OCI-LY7 (cell line): ENCODE measurements around the gene FHIT. TPM values are rescaled to one million over a fixed set of nuclear protein-coding genes. Genes with fewer than 3 reads are reported as not detected.

Source experiments
- BruUV-seq: library from RNA; stranded (reverse); fragments of 400-500 nt; replicated peaks from 2 replicates; lab custom pipeline; 2021; lab: Mats Ljungman, UMichigan
- CTCF ChIA-PET: fragments of 300-600 bp; sonication (Branson Sonifier 250); formaldehyde crosslinking; loops from one replicate; lab custom pipeline; 2022; ENCODE audit warnings: antibody characterized with exemption; ENCODE audit not compliant: unreplicated experiment; lab: Charles Lee
- POLR2A ChIA-PET: fragments of 300-600 bp; sonication (Branson Sonifier 250); formaldehyde crosslinking; loops from one replicate; lab custom pipeline; 2022; ENCODE audit warnings: antibody characterized with exemption; lab: Charles Lee
- DNase-seq: peaks from one replicate; pipeline ENCODE4 v3.0.0-alpha.2; 2015; ENCODE audit warnings: low spot score
- H2AFZ ChIP-seq: fragments of 200-600 bp; sonication (generic), shearing (Covaris generic); 2 replicates; pipeline ENCODE4 v1.6.1; 2014; ENCODE audit warnings: mild to moderate bottlenecking, antibody characterized with exemption, low read length, moderate library complexity
- H3K27ac ChIP-seq: fragments of 200-600 bp; sonication (generic); 2 replicates; pipeline ENCODE4 v1.5.1; 2014; ENCODE audit warnings: mixed run types, low read depth, mild to moderate bottlenecking, moderate library complexity, low read length, inconsistent platforms; ENCODE audit not compliant: poor library complexity, severe bottlenecking
- H3K36me3 ChIP-seq: fragments of 200-600 bp; sonication (generic); 2 replicates; pipeline ENCODE4 v1.6.1; 2014; ENCODE audit warnings: mild to moderate bottlenecking, antibody characterized with exemption, low read length, moderate library complexity, mixed read lengths; ENCODE audit not compliant: insufficient read depth
- H3K4me1 ChIP-seq: fragments of 200-600 bp; sonication (generic); 2 replicates; pipeline ENCODE4 v1.5.1; 2014; ENCODE audit warnings: mild to moderate bottlenecking, low read length; ENCODE audit not compliant: insufficient read depth, poor library complexity, severe bottlenecking
- H3K4me2 ChIP-seq: fragments of 200-600 bp; sonication (generic); 2 replicates; pipeline ENCODE4 v1.6.1; 2014; ENCODE audit warnings: mild to moderate bottlenecking, low read length
- H3K4me3 ChIP-seq: fragments of 200-600 bp; sonication (generic); 2 replicates; pipeline ENCODE4 v1.5.1; 2014; ENCODE audit warnings: mild to moderate bottlenecking, low read depth, low read length; ENCODE audit not compliant: poor library complexity, severe bottlenecking
- H3K79me2 ChIP-seq: fragments of 200-600 bp; sonication (generic); 2 replicates; pipeline ENCODE4 v1.6.1; 2016; ENCODE audit warnings: low read depth, mild to moderate bottlenecking, low read length, moderate library complexity, mixed read lengths; ENCODE audit not compliant: insufficient read depth
- H3K9me2 ChIP-seq: fragments of 200-600 bp; sonication (generic); 2 replicates; pipeline ENCODE4 v1.6.1; 2016; ENCODE audit warnings: mild to moderate bottlenecking, low read length, mixed read lengths; ENCODE audit not compliant: insufficient read depth
- H3K9me3 ChIP-seq: fragments of 200-600 bp; sonication (generic); 2 replicates; pipeline ENCODE4 v1.6.1; 2014; ENCODE audit warnings: mild to moderate bottlenecking, mixed run types, low read length, mixed read lengths
- H4K20me1 ChIP-seq: fragments of 200-600 bp; sonication (generic); 2 replicates; pipeline ENCODE4 v1.6.1; 2014; ENCODE audit warnings: mild to moderate bottlenecking, antibody characterized with exemption, low read length, moderate library complexity, mixed read lengths; ENCODE audit not compliant: insufficient read depth
- EZH2phosphoT487 ChIP-seq: fragments of 200-600 bp; sonication (generic); IDR thresholded peaks from 2 replicates; pipeline ENCODE4 v1.6.1; 2018; ENCODE audit warnings: low read depth, borderline replicate concordance, mild to moderate bottlenecking, mixed run types, antibody characterized with exemption, low read length, moderate library complexity, mixed read lengths
- intact Hi-C: fragments of 100-400 bp; cut with micrococcal nuclease; formaldehyde crosslinking; loops from one replicate; pipeline ENCODE4 v1.10.0; 2022; ENCODE audit not compliant: unreplicated experiment
- total RNA-seq, 2 experiments: library from RNA; depleted of rRNA in 1 of 2; stranded (reverse); fragments of >200 nt in 1 of 2; shearing (Covaris generic) in 1 of 2; gene quantifications; 2 replicates each; pipeline ENCODE4 v1.2.3, GENCODE V29; 2014 to 2022
- TF ChIP-seq, protein P1 (sequence below): fragments of 200-600 bp; sonication (generic); conservative IDR thresholded peaks from 2 replicates; pipeline ENCODE4 v1.5.1; 2014; ENCODE audit warnings: mild to moderate bottlenecking, antibody characterized with exemption, low read length, moderate library complexity, mixed read lengths

The FHIT gene
- total RNA-seq, 2 experiments from 2014 or later, result 5.0 to 10.9 TPM

DNA sequence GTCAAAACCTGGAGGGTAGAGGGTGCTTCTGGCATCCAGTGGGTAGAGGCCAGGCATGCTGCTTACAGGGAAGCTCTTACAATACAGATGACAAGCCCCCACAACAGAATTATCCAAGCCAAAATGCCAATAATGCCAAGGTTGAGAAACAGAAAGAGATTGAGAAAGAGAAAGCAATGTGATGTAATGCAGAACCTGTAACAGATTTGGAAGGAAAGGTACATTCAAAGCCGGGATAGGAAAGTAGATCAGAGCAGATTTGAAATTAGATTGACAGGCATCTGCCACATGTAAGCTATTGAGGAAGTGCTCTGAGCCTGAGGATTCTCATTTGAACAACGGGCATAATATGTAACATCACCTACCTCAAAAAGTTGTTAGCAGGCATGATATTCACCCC, 157.9 kb downstream of the FHIT start:
- BruUV-seq, result no TSS peak
- Histone ChIP-seq H3K9me3 (no peaks in the 10 kb centered on the region), H3K4me1 (no peaks in the 10 kb centered on the region), H3K9me2 (no peaks in the 10 kb centered on the region), H3K27ac (no peak overlapping the region), H3K4me3 (no peak overlapping the region), H3K79me2 (no peaks in the 10 kb centered on the region), H3K36me3 (no peaks in the 10 kb centered on the region), H3K4me2 (no peak overlapping the region), H4K20me1 (no peaks in the 10 kb centered on the region), H2AFZ (no peak overlapping the region)
- intact Hi-C loops, result no loop called here
- CTCF ChIA-PET, result no interaction called here
- DNase-seq, result no peak
- POLR2A ChIA-PET, result no interaction called here
- TF ChIP-seq, protein P1, sequence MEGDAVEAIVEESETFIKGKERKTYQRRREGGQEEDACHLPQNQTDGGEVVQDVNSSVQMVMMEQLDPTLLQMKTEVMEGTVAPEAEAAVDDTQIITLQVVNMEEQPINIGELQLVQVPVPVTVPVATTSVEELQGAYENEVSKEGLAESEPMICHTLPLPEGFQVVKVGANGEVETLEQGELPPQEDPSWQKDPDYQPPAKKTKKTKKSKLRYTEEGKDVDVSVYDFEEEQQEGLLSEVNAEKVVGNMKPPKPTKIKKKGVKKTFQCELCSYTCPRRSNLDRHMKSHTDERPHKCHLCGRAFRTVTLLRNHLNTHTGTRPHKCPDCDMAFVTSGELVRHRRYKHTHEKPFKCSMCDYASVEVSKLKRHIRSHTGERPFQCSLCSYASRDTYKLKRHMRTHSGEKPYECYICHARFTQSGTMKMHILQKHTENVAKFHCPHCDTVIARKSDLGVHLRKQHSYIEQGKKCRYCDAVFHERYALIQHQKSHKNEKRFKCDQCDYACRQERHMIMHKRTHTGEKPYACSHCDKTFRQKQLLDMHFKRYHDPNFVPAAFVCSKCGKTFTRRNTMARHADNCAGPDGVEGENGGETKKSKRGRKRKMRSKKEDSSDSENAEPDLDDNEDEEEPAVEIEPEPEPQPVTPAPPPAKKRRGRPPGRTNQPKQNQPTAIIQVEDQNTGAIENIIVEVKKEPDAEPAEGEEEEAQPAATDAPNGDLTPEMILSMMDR, result no peak
- no peak for TF ChIP-seq EZH2phosphoT487

DNA sequence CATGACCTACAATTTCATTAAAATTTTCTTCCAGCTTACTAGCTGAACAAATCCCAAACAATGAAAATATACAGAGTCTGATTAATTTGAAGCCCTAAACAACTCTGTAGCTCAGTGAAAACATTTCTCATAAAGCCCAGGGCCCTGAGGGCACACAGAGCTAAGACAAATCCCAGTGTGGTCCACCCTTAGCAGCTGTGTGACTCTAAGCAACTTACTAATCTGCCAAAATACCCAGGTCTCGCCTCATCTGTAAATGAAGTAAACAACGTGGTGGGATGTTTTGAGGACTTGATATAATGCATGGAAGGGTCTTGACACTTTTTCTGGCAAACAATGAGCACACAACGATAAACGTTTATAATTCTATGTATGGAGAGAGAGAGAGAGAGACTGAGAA, 158.4 kb downstream of the FHIT start:
- POLR2A ChIA-PET, result no interaction called here
- Histone ChIP-seq H3K27ac (no peak overlapping the region), H3K9me3 (no peaks in the 10 kb centered on the region), H4K20me1 (no peaks in the 10 kb centered on the region), H3K4me3 (no peak overlapping the region), H2AFZ (no peak overlapping the region), H3K79me2 (no peaks in the 10 kb centered on the region), H3K9me2 (no peaks in the 10 kb centered on the region), H3K4me1 (no peaks in the 10 kb centered on the region), H3K4me2 (no peak overlapping the region), H3K36me3 (no peaks in the 10 kb centered on the region)
- DNase-seq, result no peak
- no TSS peak for BruUV-seq
- CTCF ChIA-PET, result no interaction called here
- intact Hi-C loops, result no loop called here
- no peak for TF ChIP-seq EZH2phosphoT487
- TF ChIP-seq, protein P1, result no peak

DNA sequence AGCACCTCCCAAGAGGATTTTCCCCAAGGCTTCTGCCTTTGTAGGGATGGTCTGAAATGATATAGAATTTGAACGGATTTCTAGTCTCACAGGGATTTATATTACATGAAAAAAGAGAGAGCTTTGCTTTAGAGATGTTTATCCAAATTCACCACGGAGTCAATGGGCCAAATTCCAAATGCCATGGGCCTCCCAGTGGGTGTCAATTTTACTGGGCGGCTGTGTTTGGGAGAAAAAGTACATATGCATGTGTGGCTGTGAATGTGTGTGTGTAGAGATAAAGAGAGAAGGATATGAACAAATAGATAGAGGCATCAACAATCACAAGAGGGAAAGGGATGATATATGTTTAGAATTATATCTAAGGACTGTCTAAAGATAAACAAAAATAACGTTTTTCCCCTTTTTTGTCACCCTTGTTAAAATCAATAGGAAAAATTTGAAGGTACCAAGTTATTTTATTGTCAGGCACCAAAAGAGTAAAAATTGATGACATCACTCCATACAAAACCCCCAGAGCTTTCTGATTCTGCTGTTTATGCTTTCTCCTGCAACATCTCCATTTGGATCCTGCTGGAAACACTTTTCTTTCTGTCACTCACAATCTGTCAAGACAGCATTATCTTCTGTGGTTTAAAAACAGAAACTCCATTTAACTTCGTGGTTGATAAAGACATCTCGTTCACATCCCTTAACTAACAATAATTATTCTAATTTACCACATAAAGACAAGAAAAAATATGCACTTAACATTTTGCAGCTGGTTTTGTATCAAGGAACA, 160.7 kb downstream of the FHIT start:
- TF ChIP-seq, protein P1, result no peak
- no peak for TF ChIP-seq EZH2phosphoT487
- intact Hi-C loops, result no loop called here
- ChIA-PET POLR2A (no interaction called here), CTCF (no interaction called here)
- Histone ChIP-seq H3K4me1 (no peaks in the 10 kb centered on the region), H3K9me3 (no peaks in the 10 kb centered on the region), H3K36me3 (no peaks in the 10 kb centered on the region), H3K27ac (no peak overlapping the region), H3K4me2 (no peak overlapping the region), H2AFZ (no peak overlapping the region), H4K20me1 (no peaks in the 10 kb centered on the region), H3K79me2 (no peaks in the 10 kb centered on the region), H3K4me3 (no peak overlapping the region), H3K9me2 (no peaks in the 10 kb centered on the region)
- DNase-seq, result no peak
- no TSS peak for BruUV-seq
